ENCODE results near the gene MSI2. TPM values are rescaled to one million over a fixed set of nuclear protein-coding genes. Genes with fewer than 3 reads are reported as not detected.

MSI2 gene
- total and polyA plus RNA-seq, 2 donors (not counting 3 experiments of a cell fraction or from before 2014, with no cell fraction given) = 20.9 to 59.3 TPM

GRCh38 chr17:57531648-57532504 is 275.6 kb downstream of the MSI2 start:
- H3K9me1 ChIP-seq (replicated peaks; ENCODE audit: control insufficient read depth, extremely low read depth, insufficient read depth, low read length) = no peaks in the 10 kb centered on the region
- H3K27ac ChIP-seq (ENCODE audit: insufficient read depth, low read depth, low read length) = no peak overlapping the region
- DNase-seq (ENCODE audit: low read depth, low spot score) (no peak), FAIRE-seq (no peak)
- no peak overlapping the region for H3K9ac ChIP-seq (replicated peaks; ENCODE audit: extremely low read depth, insufficient read depth, low read length)
- H3K4me1 ChIP-seq (ENCODE audit: control insufficient read depth, extremely low read depth, insufficient read depth, low read length) = no peaks in the 10 kb centered on the region
- intact Hi-C loops (cut with micrococcal nuclease) = no loop called here
- no TSS peak for BruUV-seq (replicated peaks)
- no peaks in the 10 kb centered on the region for H3K36me3 ChIP-seq (ENCODE audit: control insufficient read depth in 2 of 2, extremely low read depth in 1 of 2, insufficient read depth in 2 of 2, low read length in 2 of 2)
- H3K27me3 ChIP-seq (ENCODE audit: control insufficient read depth in 2 of 2, insufficient read depth in 2 of 2, low read length in 2 of 2) = no peaks in the 10 kb centered on the region
- no peaks in the 10 kb centered on the region for H4K20me1 ChIP-seq (replicated peaks; ENCODE audit: control insufficient read depth, extremely low read depth, insufficient read depth, low read length)
- dilution Hi-C loops (cut with MboI; ENCODE audit: extremely low pct_ligation_motif_present, low sequenced_read_pairs) = no loop called here
- H3K4me3 ChIP-seq (replicated peaks in 1 of 3; ENCODE audit: insufficient read depth in 1 of 3, low read depth in 1 of 3, low read length in 3 of 3) = no peak overlapping the region
- H3K4me2 ChIP-seq (ENCODE audit: insufficient read depth, low read length) = no peak overlapping the region
- H2AFZ ChIP-seq (ENCODE audit: low read depth, low read length) = no peak overlapping the region
- H3K79me2 ChIP-seq (ENCODE audit: control insufficient read depth, insufficient read depth, low read length) = no peaks in the 10 kb centered on the region
- H3K9me3 ChIP-seq (replicated peaks; ENCODE audit: control insufficient read depth, insufficient read depth, low read length) = no peaks in the 10 kb centered on the region
- TF ChIP-seq POLR2AphosphoS5 (IDR thresholded peaks at IDR 0.05; ENCODE audit: insufficient read depth, low read depth, low read length) = no peak
- no peak for TF ChIP-seq EZH2 (IDR thresholded peaks at IDR 0.05; ENCODE audit: borderline replicate concordance, low read depth, low read length, severe bottlenecking)
- no peak for TF ChIP-seq POLR2A (IDR thresholded peaks at IDR 0.05; ENCODE audit: low read depth, low read length)
- TF ChIP-seq JUN (IDR thresholded peaks at IDR 0.05; ENCODE audit: borderline replicate concordance, insufficient read depth, insufficient read length, low read depth) = no peak
- no peak for TF ChIP-seq MYC (IDR thresholded peaks at IDR 0.05; ENCODE audit: low read depth, low read length)
- TF ChIP-seq CTCF (IDR thresholded peaks at IDR 0.05; ENCODE audit: extremely low read depth in 1 of 2, insufficient read depth in 1 of 2, low read depth in 1 of 2, low read length in 2 of 2) = no peak
- TF ChIP-seq GATA2 (IDR thresholded peaks at IDR 0.05; ENCODE audit: insufficient read depth, insufficient read length, low read depth, low read length) = no peak
- TF ChIP-seq FOS (IDR thresholded peaks at IDR 0.05; ENCODE audit: borderline replicate concordance, insufficient read depth, low read length) = no peak
- no peak for TF ChIP-seq MAX (IDR thresholded peaks at IDR 0.05; ENCODE audit: insufficient read depth, insufficient read length)
- ChIA-PET CTCF (interaction anchor here (1.5 to 2.3 kb wide), 2 partner anchors 288 to 289 kb away, joined by 6 to 7 read pairs; no protein-coding TSS in a partner anchor), POLR2A (no interaction called here)

Data from endothelial cell of umbilical vein (primary cell).